Astrocyte of the hippocampus (primary cell): ENCODE data around the gene IL22RA1.

Experiments used
- DNase-seq: peaks from one replicate; pipeline ENCODE4 v3.0.0; 2011; ENCODE audit warnings: low read depth, low spot score

Gene IL22RA1

DNA sequence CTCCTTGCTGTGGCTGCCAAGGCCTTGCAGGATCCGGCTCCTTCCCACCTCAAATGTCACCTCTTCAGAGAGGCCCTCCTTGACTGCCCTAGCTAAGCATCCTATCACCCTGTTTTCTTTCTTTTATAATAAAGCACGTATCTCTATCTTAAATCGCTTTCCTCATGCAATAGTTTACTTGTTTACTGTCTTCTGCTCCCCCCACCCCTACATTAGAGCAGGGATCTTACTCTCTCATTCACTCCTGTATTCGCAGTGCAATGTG, 67.4 kb downstream of the IL22RA1 start:
- no peak for DNase-seq

DNA sequence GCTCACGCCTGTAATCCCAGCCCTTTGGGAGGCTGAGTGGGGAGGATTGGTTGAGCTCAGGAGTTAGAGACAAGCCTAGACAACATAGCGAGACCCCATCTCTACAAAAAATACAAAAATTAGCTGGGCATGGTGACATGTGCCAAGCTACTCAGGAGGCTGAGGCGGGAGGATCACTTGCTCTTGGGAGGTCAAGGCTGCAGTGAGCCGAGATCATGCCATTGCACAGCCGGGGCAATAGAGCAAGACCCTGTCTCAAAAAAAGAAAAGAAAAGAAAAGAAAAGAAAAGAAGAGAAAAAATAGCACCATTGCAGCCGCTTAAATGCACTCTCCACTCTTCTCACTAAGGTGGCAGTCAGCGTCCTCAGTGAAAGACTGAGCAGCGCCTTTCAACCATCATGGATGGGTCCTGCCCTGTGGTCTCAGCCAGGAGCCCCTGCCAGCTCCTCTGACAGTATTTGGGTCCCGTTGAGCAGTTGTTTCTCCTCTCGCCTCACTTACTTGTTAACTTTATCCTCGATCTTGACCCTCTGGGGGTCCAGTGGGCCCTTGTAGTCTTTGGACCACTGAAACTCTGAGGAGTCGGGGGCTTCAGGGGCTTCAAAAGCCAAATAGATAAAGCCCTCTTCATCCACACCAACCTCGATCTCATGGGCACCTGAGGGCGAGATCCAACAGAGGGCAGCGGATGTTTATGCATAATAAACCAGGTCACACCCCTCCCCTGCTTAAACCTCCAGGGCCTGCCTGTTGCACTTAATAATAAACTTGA, 67.9 kb downstream of the IL22RA1 start:
- DNase-seq = no peak

DNA sequence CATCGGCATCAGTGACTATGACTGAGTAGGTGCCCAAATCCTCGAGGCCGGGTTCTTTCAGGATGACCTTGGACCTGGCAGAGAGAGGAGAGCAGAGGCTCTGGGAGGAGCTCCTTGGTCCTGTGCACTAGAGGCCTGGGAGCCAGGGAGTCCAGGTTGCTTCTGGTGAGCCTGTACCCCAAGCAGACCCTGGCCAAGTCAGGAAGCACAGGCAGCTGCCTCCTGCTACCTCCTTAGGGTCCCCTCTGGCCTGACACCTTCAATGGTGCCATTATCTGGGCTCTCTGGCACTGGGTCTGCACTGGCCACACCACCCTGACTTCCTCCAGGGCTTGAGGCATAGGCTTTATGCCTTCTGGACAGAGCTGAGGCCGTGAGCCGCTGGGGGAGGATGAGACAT, 68.7 kb downstream of the IL22RA1 start:
- DNase-seq = no peak

- DNase-seq = no peak
Observed at GRCh38 chr1:24071941-24072340, 71.0 kb downstream of the IL22RA1 start.

DNA sequence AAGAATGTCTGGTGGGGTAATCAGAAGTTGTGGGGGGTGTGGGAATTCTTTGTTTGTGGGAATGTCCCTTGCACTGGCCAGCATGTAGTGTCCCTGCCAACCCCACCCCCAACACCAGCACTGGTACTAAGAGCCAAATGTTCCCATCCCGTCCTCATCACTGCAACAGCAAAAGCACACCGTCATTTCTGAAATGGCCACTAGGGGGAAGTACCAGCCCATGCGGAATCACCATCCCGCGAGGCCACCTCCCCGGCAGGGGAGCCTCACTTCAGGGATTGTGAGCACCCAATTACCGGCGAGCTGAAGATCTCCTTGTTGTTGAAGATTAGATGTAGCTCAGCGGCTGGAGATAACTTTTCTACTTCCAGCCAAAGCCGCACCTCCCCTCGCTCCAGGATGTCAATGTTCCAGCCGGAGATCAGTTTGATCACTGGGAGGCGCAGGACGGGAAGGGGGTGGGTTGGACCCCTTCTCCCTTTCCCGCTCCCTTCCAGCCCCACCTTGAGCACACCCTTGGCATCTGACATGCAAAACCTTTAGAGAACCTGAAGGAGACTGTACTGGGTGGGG, 72.0 kb downstream of the IL22RA1 start:
- DNase-seq = peak; percentile 90

- no peak for DNase-seq
Observed at GRCh38 chr1:24069817-24070216, 73.1 kb downstream of the IL22RA1 start.
